CD4-positive, alpha-beta T cell treated with Interleukin-12 subunit alpha and Interleukin-12 subunit beta, for 1 hour (primary cell): ENCODE results near the gene CYBC1.

Experiments used
- DNase-seq: peaks from one replicate; pipeline ENCODE4 v3.0.0-alpha.2; 2020

CYBC1 gene

GRCh38 chr17:82406131-82406671 is 44.4 kb downstream of the CYBC1 start:
- no peak for DNase-seq

DNA sequence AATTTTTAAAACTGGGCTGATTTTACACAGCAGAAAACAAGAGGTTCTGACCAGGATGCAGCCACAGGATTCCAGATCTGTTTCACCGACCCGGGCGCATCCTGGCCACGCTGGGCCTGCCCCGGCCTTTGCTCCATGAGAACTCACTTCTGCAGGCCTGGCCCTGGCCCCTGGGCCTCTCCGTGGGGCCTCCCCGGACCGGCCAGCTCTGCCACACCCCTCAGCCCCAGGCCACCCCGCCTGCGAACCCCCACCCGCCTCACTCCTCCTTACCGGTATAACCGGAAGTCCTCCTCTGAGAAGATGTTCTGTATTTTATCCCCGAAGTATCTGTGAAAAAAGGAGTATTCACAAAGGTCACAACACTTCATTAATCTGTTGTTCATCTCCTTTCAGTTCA is 45.5 kb downstream of the CYBC1 start:
- no peak for DNase-seq

DNA sequence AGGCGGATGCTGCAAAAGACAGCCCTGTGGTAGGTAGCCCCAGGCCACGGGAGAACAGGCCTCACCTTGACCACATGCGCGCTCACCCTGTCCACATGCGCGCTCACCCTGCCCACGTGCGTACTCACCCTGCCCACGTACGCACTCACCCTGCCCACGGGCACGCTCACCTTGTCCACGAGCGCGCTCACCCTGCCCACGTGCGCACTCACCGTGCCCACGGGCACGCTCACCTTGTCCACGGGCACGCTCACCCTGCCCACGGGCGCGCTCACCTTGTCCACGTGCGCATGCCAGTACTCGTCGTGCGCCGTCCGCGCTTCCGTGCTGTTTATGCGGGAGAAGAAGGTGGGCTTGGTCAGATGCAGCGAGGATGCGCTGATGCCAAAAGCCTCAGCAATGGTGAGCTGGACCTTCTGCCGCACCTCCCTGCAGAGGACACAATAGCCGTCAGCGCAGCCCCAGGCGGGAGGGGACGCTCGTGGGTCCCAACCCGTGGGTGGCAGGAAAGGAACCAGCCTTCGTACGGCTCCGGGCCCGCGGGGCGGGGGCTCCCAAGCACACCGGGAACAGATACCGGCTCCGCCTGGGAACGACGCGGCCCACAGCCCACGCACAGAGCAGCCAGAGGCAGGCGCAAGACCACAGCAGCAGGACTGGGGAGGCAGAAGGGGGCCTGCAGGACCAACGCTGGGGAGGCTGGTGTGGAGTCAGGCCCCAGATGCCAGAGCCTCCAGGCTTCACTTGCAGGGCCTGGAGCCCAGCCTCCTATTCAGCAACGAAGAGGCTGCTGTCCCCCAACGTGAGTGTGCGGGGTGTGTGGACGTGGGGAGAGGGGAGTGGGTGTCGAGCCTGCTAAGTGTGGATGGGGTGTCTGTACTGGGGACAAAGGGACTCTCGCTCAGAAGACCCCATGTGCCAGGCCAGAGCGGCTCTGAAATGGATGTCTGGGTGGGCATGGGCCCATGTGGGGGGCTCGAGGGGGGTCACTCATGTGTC is 46.6 kb downstream of the CYBC1 start:
- DNase-seq, result no peak

GRCh38 chr17:82402865-82403264 is 47.7 kb downstream of the CYBC1 start:
- no peak for DNase-seq

- peak; percentile 58 for DNase-seq
Observed at GRCh38 chr17:82400830-82401229, 49.7 kb downstream of the CYBC1 start.

DNA sequence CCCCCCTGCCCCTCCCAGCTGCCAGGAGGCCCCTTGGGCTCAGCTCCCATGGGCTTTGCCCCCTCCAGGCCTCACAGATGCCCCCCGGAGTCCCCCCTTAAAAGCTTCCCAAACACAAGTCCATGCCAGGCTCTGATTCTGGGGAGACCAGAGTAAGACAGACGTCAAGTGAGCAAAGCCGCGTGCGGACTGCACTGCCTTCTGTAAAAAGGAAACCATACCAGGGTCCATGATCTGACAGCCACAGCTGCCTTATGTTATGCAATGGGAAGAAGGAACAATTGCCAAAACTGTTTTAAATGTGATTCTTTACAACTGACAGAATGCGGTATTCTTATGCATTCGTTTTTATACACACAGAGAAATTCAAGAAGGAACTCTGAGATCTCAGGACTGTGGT is 50.3 kb downstream of the CYBC1 start:
- no peak for DNase-seq

DNA sequence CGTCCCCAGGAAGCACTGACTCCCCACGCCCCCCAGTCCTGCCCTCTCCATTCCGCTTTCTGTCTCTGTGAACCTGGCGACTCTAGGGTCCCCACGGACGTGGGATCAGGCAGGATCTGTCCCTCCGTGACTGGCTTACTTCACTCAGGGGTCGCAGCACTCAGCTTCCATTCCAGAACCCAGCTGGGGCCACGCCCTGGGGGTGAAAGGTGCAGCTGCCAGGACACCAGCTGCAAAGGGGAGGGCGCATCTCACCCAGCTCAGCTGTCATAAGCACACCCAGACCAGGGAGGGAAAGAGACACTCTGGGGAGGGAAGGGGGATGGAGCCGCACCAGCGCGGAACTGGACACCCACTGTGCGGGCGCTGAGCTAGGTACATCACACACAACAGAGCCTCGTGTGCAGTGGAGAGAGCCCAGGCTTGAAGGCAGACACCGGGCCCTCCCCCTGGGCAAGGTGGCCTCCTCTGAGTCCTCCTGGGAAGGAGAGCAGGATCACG is 50.9 kb downstream of the CYBC1 start:
- no peak for DNase-seq

DNA sequence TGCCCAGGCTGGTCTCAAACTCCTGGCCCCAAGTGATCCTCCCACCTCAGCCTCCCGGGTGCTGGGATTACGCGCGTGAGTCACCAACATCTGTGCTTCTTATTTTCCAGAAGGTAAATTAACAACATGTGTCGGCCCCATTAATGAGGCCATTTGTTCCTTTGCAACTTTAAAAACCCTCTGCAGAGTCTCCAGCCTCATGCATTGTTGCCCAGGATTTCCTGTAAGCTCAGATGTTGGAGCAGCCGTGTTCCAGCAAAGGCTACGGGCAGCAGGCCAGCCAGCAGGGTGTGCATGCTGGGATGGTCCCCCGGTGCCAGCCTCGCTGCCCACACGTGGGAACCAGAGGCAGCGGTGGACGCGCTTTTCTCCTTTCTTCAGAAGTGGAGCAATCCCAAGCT is 51.5 kb downstream of the CYBC1 start:
- DNase-seq, result no peak

GRCh38 chr17:82397449-82398335 is 52.9 kb downstream of the CYBC1 start:
- DNase-seq, result no peak

DNA sequence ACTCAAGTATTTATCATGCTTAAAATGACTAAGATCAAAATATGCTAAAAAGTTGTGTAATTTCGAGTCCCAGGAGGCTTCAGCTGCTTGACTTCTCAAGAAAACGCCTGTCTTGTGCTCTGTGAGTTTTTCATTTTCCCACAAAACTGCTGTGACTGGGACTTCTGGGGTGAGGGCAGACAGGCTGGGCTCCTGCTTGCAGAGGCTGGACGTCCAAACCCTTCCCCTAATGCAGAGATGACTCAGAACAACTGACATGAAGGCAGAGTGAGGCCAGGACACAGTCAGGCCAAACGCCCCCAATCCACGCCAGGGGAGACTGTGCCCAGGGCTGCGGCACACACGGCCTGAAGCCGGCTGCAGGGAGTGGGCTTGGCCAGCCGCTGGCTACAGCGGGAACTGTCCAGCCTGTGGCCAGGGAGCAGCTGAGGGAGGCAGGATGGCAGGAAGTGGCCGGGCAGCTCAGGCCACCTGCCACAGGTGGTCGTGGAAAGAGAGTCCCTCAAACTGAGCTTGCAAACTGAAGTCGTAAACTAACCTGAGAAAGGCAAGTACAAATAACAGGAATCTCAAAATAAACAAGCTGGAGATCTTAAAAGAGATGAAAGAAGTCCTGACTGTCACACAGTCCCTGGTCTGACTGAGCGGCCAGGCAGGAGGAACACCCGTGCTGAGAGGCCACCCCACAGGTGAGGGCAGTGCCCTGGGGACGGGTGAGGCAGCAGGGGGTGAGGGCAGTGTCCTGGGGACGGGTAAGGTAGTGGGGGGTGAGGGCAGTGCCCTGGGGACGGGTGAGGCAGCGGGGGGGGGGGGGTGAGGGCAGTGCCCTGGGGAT is 53.7 kb downstream of the CYBC1 start:
- DNase-seq, result no peak

DNA sequence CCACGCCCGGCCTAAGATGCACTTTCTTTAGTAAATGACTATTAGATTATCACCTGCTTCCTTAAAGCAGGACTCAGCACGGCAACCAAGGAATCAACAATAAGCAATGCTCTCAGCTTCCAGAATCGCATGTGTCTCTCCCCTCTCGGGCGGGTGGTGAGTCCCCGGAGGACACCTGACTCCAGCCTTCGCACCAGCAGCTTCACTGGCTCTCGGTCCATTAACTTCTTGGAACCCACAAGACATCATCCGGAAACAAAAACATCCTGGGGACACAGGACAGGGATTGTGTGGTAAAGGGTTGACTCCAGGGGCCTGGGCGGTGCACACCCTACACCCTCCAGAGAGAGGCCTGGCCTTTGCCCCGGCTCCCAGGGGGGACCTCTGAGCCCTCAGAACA is 56.3 kb downstream of the CYBC1 start:
- no peak for DNase-seq

DNA sequence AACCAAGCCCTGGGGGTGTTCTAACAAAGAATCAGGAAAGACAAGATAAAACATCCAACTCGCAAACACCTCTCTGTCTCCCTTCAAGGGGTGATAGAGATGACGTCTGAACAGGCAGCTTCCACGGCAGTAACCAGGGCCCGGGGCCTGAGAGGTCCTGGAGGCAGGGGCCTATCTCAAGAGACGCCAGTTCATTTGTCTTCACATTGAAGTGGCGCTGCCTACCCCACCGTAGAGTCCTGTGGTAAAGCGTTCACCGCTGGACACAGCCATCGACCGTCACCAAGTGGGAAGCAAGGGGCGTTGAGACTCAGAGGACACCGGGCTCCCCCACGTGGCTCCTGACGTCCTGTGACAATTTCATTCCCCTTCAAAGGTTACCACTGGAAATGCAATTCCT is 57.6 kb downstream of the CYBC1 start:
- DNase-seq, result no peak
